A673 (cell line): ENCODE measurements around the gene BCL2L1. TPM values are rescaled to one million over a fixed set of nuclear protein-coding genes. Genes with fewer than 3 reads are reported as not detected.

Source experiments
- BruUV-seq: library from RNA; stranded (reverse); fragments of 400-500 nt; replicated peaks from 2 replicates; lab custom pipeline; 2021; lab: Mats Ljungman, UMichigan
- CTCF ChIA-PET: fragments of 300-600 bp; sonication (Branson Sonifier 250); formaldehyde crosslinking; loops from one replicate; lab custom pipeline; 2022; ENCODE audit warnings: antibody characterized with exemption; lab: Charles Lee
- POLR2A ChIA-PET: fragments of 300-600 bp; sonication (Branson Sonifier 250); formaldehyde crosslinking; loops from one replicate; lab custom pipeline; 2022; ENCODE audit warnings: antibody characterized with exemption; ENCODE audit not compliant: low non-redundant PET; lab: Charles Lee
- DNase-seq: peaks from one replicate; pipeline ENCODE4 v3.0.0-alpha.2; 2015; ENCODE audit warnings: low spot score
- H3K27ac ChIP-seq: fragments of 200-600 bp; sonication (generic); 2 replicates; pipeline ENCODE4 v1.5.1; 2016; ENCODE audit warnings: mixed run types, low read depth, mild to moderate bottlenecking, mixed read lengths, antibody characterized with exemption, low read length; ENCODE audit not compliant: poor library complexity, severe bottlenecking
- H3K27me3 ChIP-seq: fragments of 200-600 bp; sonication (generic); replicated peaks from 2 replicates; pipeline ENCODE4 v1.6.1; 2017; ENCODE audit warnings: mixed run types, low read depth, mild to moderate bottlenecking, mixed read lengths, antibody characterized with exemption, low read length; ENCODE audit not compliant: insufficient read depth, poor library complexity
- H3K36me3 ChIP-seq: fragments of 200-600 bp; sonication (generic); 2 replicates; pipeline ENCODE4 v1.6.1; 2016; ENCODE audit warnings: mixed run types, mild to moderate bottlenecking, mixed read lengths, antibody characterized with exemption, low read length; ENCODE audit not compliant: insufficient read depth, poor library complexity, severe bottlenecking
- H3K4me1 ChIP-seq: fragments of 200-600 bp; sonication (generic); 2 replicates; pipeline ENCODE4 v1.6.1; 2017; ENCODE audit warnings: mixed run types, mild to moderate bottlenecking, mixed read lengths, antibody characterized with exemption, low read length; ENCODE audit not compliant: insufficient read depth, poor library complexity, severe bottlenecking
- H3K4me3 ChIP-seq: fragments of 200-600 bp; sonication (generic); 2 replicates; pipeline ENCODE4 v1.5.1; 2016; ENCODE audit warnings: low read depth, mixed run types, mild to moderate bottlenecking, mixed read lengths, low read length; ENCODE audit not compliant: poor library complexity, severe bottlenecking
- H3K9me3 ChIP-seq: fragments of 200-600 bp; sonication (generic); 2 replicates; pipeline ENCODE4 v1.6.1; 2016; ENCODE audit warnings: mixed run types, low read depth, mild to moderate bottlenecking, mixed read lengths, antibody characterized with exemption, low read length; ENCODE audit not compliant: poor library complexity, severe bottlenecking
- EZH2 ChIP-seq: fragments of 200-600 bp; sonication (generic); IDR thresholded peaks from 2 replicates; pipeline ENCODE4 v1.6.1; 2017; ENCODE audit warnings: borderline replicate concordance, low read depth, mild to moderate bottlenecking, mixed read lengths, antibody characterized with exemption, low read length; ENCODE audit not compliant: poor library complexity, severe bottlenecking
- intact Hi-C: fragments of 100-400 bp; cut with micrococcal nuclease; formaldehyde crosslinking; loops from one replicate; pipeline ENCODE4 v1.10.0; 2022; ENCODE audit not compliant: unreplicated experiment
- total RNA-seq: library from RNA; stranded (reverse); gene quantifications from 2 replicates; pipeline ENCODE4 v1.2.3, GENCODE V29; 2021
- TF ChIP-seq, protein P1 (sequence below): fragments of 300-800, 200-600 bp; sonication (generic); conservative IDR thresholded peaks from 2 replicates; pipeline ENCODE4 v1.5.1; 2017; ENCODE audit warnings: low read depth, mild to moderate bottlenecking, antibody characterized with exemption, low read length, moderate library complexity, mixed read lengths

The BCL2L1 gene
- total RNA-seq, 1 experiment from 2014 or later, result 47.8 TPM

DNA sequence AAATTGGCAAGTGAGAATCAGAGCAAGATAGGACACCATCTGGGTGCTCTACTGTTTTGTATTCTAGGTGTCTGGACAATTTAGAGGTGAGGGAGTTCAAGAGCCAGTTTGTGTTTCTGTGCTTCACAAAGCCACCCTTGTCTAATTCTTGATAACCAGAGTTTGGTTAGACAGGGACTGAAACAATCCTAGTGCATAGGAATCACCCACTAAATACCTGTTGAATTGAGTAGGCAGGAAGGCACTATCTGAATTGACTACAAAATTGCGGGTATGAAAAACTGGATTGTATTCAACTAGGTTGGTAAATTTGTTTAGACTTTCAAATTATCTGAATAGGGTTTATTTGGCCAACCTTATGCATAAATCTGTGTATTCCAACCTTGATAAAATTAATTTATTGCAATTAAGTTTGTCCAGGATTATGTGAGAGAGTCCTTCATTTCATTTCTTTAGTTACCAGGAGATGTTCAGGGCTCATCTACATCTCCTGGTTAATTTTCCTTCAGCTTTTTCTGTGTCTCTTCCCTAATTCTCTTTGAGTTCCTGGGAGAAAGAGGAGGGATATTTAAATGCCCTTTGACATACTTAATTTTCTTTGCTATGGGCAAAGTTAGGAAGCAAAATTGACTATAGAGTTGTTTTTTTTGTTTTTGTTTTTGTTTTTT, 18.1 kb upstream of the BCL2L1 start:
- Histone ChIP-seq H3K4me1 (no peaks in the 10 kb centered on the region), H3K27me3 (no peaks in the 10 kb centered on the region), H3K9me3 (no peaks in the 10 kb centered on the region), H3K36me3 (peaks cover 35% of the 10 kb centered on the region), H3K4me3 (peak overlapping the region; percentile 62), H3K27ac (peak overlapping the region; percentile 76)
- intact Hi-C loops, result no loop called here
- TF ChIP-seq EZH2, result no peak
- TF ChIP-seq, protein P1, sequence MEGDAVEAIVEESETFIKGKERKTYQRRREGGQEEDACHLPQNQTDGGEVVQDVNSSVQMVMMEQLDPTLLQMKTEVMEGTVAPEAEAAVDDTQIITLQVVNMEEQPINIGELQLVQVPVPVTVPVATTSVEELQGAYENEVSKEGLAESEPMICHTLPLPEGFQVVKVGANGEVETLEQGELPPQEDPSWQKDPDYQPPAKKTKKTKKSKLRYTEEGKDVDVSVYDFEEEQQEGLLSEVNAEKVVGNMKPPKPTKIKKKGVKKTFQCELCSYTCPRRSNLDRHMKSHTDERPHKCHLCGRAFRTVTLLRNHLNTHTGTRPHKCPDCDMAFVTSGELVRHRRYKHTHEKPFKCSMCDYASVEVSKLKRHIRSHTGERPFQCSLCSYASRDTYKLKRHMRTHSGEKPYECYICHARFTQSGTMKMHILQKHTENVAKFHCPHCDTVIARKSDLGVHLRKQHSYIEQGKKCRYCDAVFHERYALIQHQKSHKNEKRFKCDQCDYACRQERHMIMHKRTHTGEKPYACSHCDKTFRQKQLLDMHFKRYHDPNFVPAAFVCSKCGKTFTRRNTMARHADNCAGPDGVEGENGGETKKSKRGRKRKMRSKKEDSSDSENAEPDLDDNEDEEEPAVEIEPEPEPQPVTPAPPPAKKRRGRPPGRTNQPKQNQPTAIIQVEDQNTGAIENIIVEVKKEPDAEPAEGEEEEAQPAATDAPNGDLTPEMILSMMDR, result no peak
- DNase-seq, result no peak
- ChIA-PET CTCF (interaction anchor here (0.7 to 0.9 kb wide), 2 partner anchors 17 to 107 kb away, joined by 3 read pairs; no protein-coding TSS in a partner anchor), POLR2A (no interaction called here)
- no TSS peak for BruUV-seq

DNA sequence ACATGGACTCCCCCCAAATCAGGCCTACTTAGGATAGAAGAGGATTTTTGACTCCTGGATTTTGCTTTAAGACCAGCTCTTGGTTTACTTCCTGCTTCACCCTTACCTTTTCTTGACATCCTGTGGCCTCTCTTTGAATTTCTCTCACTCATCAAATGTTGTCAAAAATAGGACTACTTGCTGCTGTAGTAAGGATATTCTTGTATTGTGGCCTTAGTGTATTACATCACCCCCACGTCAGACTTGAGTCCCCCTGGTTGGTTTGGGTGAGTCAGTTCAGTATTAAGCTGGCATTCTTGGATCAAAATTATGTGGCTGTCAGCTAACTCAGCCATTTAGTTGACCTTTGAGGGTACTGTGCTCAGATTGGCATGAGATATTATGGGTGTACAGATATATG, 17.5 kb upstream of the BCL2L1 start:
- Histone ChIP-seq H3K9me3 (no peaks in the 10 kb centered on the region), H3K27me3 (no peaks in the 10 kb centered on the region), H3K4me1 (no peaks in the 10 kb centered on the region), H3K36me3 (peaks cover 29% of the 10 kb centered on the region), H3K4me3 (peak overlapping the region; percentile 62), H3K27ac (peak overlapping the region; percentile 76)
- no TSS peak for BruUV-seq
- POLR2A ChIA-PET, result no interaction called here
- TF ChIP-seq EZH2, result no peak
- TF ChIP-seq, protein P1, result no peak
- CTCF ChIA-PET, result interaction anchor here (0.9 kb wide), 1 partner anchor 106 kb away, joined by 3 read pairs; no protein-coding TSS in a partner anchor
- intact Hi-C loops, result no loop called here
- peak; percentile 33 for DNase-seq

DNA sequence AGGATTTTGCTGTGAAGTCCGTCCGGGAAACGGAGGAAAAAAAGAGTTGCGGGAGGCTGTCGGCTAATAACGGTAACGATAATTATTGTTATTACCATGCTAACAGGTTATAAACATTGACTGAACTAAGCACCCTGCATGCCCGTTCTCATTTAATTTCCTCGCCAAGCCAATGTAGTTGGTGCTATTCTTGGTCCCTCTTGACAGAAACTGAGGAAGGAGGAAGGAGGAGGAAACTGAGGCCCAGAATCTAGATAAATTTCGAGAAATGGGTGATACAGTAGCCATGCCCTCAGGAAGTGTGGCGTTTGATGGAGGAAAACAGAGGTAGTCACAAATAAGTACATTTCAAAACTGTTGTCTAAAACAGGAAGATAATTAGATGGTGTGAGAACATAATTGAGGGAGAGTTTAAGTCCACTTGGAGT, 16.9 kb upstream of the BCL2L1 start:
- POLR2A ChIA-PET, result interaction anchor here (1.4 kb wide), 1 partner anchor 16 kb away, joined by 5 read pairs; no protein-coding TSS in a partner anchor
- peak overlapping the region; percentile 62 for H3K4me3 ChIP-seq
- H3K27ac ChIP-seq, result peak overlapping the region; percentile 76
- H3K4me1 ChIP-seq, result no peaks in the 10 kb centered on the region
- TF ChIP-seq, protein P1, result peak; percentile 1; the same call in 1 of the 2 replicates
- TF ChIP-seq EZH2, result no peak
- TSS peak; percentile 59 for BruUV-seq
- CTCF ChIA-PET, result interaction anchor here (0.6 to 1.3 kb wide), 3 partner anchors 16 to 95 kb away, joined by 5 to 6 read pairs (median 5); no protein-coding TSS in a partner anchor
- intact Hi-C loops, result no loop called here
- H3K27me3 ChIP-seq, result no peaks in the 10 kb centered on the region
- no peak for DNase-seq
- peaks cover 22% of the 10 kb centered on the region for H3K36me3 ChIP-seq
- H3K9me3 ChIP-seq, result no peaks in the 10 kb centered on the region
